Neuronal stem cell (in vitro differentiated cells): ENCODE data around the gene GIGYF1.

ENCODE experiments used
- DNase-seq: peaks from one replicate; pipeline ENCODE4 v3.0.0-alpha.2; 2013; ENCODE audit warnings: low spot score
- H2AFZ ChIP-seq: one replicate; pipeline ENCODE4 v1.6.1; 2013; ENCODE audit warnings: mild to moderate bottlenecking, low read length, inconsistent platforms
- H2AK5ac ChIP-seq: 2 replicates; pipeline ENCODE4 v1.6.1; 2013; ENCODE audit warnings: low read depth, mild to moderate bottlenecking, inconsistent platforms, low read length, moderate library complexity, mixed read lengths
- H2BK120ac ChIP-seq: 2 replicates; pipeline ENCODE4 v1.6.1; 2013; ENCODE audit warnings: low read depth, mild to moderate bottlenecking, inconsistent platforms, low read length, moderate library complexity, mixed read lengths
- H2BK12ac ChIP-seq: one replicate; pipeline ENCODE4 v1.6.1; 2013; ENCODE audit warnings: low read length, inconsistent platforms
- H2BK15ac ChIP-seq: 2 replicates; pipeline ENCODE4 v1.6.1; 2013; ENCODE audit warnings: mild to moderate bottlenecking, low read length, inconsistent platforms, mixed read lengths
- H2BK5ac ChIP-seq: one replicate; pipeline ENCODE4 v1.6.1; 2013; ENCODE audit warnings: inconsistent platforms, mild to moderate bottlenecking, low read length, moderate library complexity
- H3K14ac ChIP-seq: one replicate; pipeline ENCODE4 v1.6.1; 2013; ENCODE audit warnings: low read length, inconsistent platforms
- H3K18ac ChIP-seq: 2 replicates; pipeline ENCODE4 v1.6.1; 2013; ENCODE audit warnings: low read length, inconsistent platforms
- H3K23ac ChIP-seq: 2 replicates; pipeline ENCODE4 v1.6.1; 2013; ENCODE audit warnings: low read depth, mild to moderate bottlenecking, mixed read lengths, low read length, inconsistent platforms; ENCODE audit not compliant: poor library complexity
- H3K27ac ChIP-seq: replicated peaks from 3 replicates; pipeline ENCODE4 v1.5.1; 2013; ENCODE audit warnings: low read length, inconsistent platforms
- H3K27me3 ChIP-seq, 3 experiments: 2 replicates each; pipeline ENCODE4 v1.6.1; 2013; ENCODE audit warnings: low read length in 3 of 3, mild to moderate bottlenecking in 2 of 3, inconsistent platforms in 1 of 3, low read depth in 1 of 3, mixed read lengths in 1 of 3, moderate library complexity in 1 of 3; ENCODE audit not compliant: control insufficient read depth in 3 of 3, insufficient read depth in 3 of 3
- H3K36me3 ChIP-seq, 2 donors: replicated peaks in 1 of 2; 2 replicates each; pipeline ENCODE4 v1.6.1; 2013; ENCODE audit warnings: low read length in 2 of 2; ENCODE audit not compliant: control insufficient read depth in 2 of 2, insufficient read depth in 2 of 2
- H3K4ac ChIP-seq: 2 replicates; pipeline ENCODE4 v1.6.1; 2013; ENCODE audit warnings: inconsistent platforms, mild to moderate bottlenecking, low read length, moderate library complexity
- H3K4me1 ChIP-seq, 2 donors: 1 replicate in 1 of 2; 2 replicates in 1 of 2; pipeline ENCODE4 v1.6.1; 2013; ENCODE audit warnings: low read length in 2 of 2, low read depth in 1 of 2; ENCODE audit not compliant: control insufficient read depth in 2 of 2, insufficient read depth in 1 of 2
- H3K4me2 ChIP-seq: one replicate; pipeline ENCODE4 v1.6.1; 2013; ENCODE audit warnings: mild to moderate bottlenecking, low read length, inconsistent platforms; ENCODE audit not compliant: insufficient read depth, poor library complexity, severe bottlenecking
- H3K4me3 ChIP-seq, 2 donors: 2 replicates each; pipeline ENCODE4 v1.5.1; 2013; ENCODE audit warnings: low read length in 2 of 2, mild to moderate bottlenecking in 2 of 2, inconsistent platforms in 1 of 2, moderate library complexity in 1 of 2
- H3K79me1 ChIP-seq: one replicate; pipeline ENCODE4 v1.6.1; 2013; ENCODE audit warnings: low read depth, mild to moderate bottlenecking, inconsistent platforms, low read length, moderate library complexity
- H3K9ac ChIP-seq: one replicate; pipeline ENCODE4 v1.6.1; 2013; ENCODE audit warnings: mild to moderate bottlenecking, low read depth, low read length, inconsistent platforms; ENCODE audit not compliant: poor library complexity
- H3K9me3 ChIP-seq, 2 donors: replicated peaks in 1 of 2; 2 replicates each; pipeline versions ENCODE3 to v1.6.1; 2013; ENCODE audit warnings: low read length in 2 of 2, mild to moderate bottlenecking in 2 of 2, inconsistent platforms in 1 of 2, low read depth in 1 of 2, mixed read lengths in 1 of 2, moderate library complexity in 1 of 2; ENCODE audit not compliant: control insufficient read depth in 2 of 2, insufficient read depth in 1 of 2
- H4K8ac ChIP-seq: one replicate; pipeline ENCODE4 v1.6.1; 2013; ENCODE audit warnings: low read depth, mild to moderate bottlenecking, inconsistent platforms, low read length, moderate library complexity
- H4K91ac ChIP-seq: one replicate; pipeline ENCODE4 v1.6.1; 2013; ENCODE audit warnings: low read length, low read depth, mild to moderate bottlenecking, inconsistent platforms; ENCODE audit not compliant: poor library complexity
- WGBS, 2 donors: extraction: QIAGEN DNeasy Blood & Tissue Kit; methylation state at CpG; one replicate each; pipeline ENCODE4 v1.1.7; 2013; ENCODE audit warnings: missing lambda C conversion rate in 2 of 2, mixed read lengths in 1 of 2; ENCODE audit not compliant: insufficient read length in 2 of 2, insufficient replicate concordance in 1 of 2; ENCODE audit errors: extremely low coverage in 2 of 2; 5-methylcytosine and 5-hydroxymethylcytosine counted together

GIGYF1 gene

DNA sequence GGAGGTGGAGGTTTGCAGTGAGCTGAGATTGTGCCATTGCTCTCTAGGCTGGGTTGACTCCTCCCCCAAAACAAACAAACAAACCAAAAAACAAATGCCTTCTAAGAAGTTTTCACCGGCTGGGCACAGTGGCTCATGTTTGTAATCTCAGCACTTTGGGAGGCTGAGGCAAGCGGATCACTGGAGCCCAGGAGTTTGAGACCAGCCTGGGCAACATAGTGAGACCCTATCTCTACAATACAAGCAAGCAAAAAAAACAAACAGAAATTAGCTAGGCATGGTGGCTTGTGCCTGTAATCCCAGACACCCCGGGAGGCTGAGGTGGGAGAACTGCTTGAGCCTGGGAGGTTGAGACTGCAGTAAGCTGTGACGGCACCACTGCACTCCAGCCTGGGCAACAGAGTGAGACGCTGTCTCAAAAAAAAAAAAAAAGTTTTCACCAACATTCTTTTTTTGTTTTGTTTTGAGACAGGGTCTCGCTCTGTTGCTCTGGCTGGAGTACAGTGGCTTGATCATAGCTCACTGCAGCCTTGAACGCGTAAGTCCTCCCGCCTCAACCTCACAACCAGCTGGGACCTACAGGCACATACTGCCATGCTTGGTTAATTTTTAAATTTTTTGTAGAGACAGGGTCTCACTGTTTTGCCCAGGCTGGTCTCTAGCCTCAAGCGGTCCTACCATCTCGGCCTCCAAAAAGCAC is 38.0 kb upstream of the GIGYF1 start:
- Histone ChIP-seq H3K14ac (no peak overlapping the region), H2AFZ (no peak overlapping the region), H3K9me3 (no peaks in the 10 kb centered on the region), H2BK15ac (no peak overlapping the region), H2AK5ac (no peak overlapping the region), H3K4me2 (no peak overlapping the region), H2BK5ac (no peak overlapping the region), H3K4me3 (no peak overlapping the region), H3K4ac (no peak overlapping the region), H3K79me1 (no peaks in the 10 kb centered on the region), H2BK120ac (no peak overlapping the region), H3K27ac (no peak overlapping the region), H3K23ac (no peak overlapping the region), H3K18ac (no peak overlapping the region), H3K4me1 (no peaks in the 10 kb centered on the region), H3K36me3 (no peaks in the 10 kb centered on the region), H3K27me3 (peaks cover 0 to 13% (median 0%) of the 10 kb centered on the region in 3 experiments), H2BK12ac (no peak overlapping the region), H4K8ac (no peak overlapping the region), H3K9ac (no peak overlapping the region), H4K91ac (no peak overlapping the region)
- DNase-seq, result no peak
- no CpG with 5 or more reads among the region's 11 CpGs for WGBS, 2 donors

DNA sequence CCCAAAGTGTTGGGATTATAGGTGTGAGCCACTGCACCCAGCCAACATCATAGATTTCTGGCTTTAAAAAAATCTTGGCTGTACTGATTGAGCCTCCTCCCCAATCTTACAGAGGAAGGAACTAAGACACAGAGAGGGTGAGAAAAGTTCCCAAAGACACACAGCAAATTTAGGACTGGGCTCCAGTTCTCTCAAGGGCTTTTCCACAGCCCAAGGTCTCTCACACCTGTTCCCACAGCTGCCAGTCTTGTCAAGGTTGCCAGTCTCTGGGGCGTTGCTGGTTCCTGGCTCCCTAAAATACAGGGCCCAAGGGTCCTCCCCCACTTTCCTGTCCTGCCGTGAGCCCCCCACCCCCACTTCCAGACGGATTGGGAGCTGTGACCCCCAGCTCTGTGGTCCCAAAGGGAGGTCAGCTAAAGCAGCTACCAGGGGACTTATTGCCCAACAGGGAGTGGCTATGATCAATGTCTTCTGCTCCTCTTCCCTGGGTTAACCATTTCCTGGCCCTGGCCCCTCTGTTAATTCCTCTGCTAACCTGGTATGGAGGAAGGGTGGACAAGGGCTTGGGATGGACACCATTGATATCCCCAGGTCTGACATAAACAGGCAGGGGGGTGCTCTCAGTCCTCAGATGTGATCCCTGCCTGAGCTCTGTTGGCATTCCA is 36.2 kb upstream of the GIGYF1 start:
- H2AK5ac ChIP-seq, result no peak overlapping the region
- H2BK15ac ChIP-seq, result no peak overlapping the region
- H4K91ac ChIP-seq, result no peak overlapping the region
- no peak overlapping the region for H3K4me2 ChIP-seq
- H3K4me3 ChIP-seq, result no peak overlapping the region
- no peaks in the 10 kb centered on the region for H3K9me3 ChIP-seq
- H3K27ac ChIP-seq, result no peak overlapping the region
- H3K14ac ChIP-seq, result no peak overlapping the region
- H2AFZ ChIP-seq, result no peak overlapping the region
- no peak overlapping the region for H2BK12ac ChIP-seq
- DNase-seq, result no peak
- H3K79me1 ChIP-seq, result no peaks in the 10 kb centered on the region
- H3K36me3 ChIP-seq, result no peaks in the 10 kb centered on the region
- H3K27me3 ChIP-seq, result peaks cover 0 to 13% (median 0%) of the 10 kb centered on the region in 3 experiments
- H2BK120ac ChIP-seq, result no peak overlapping the region
- no peak overlapping the region for H2BK5ac ChIP-seq
- no peak overlapping the region for H3K4ac ChIP-seq
- H3K9ac ChIP-seq, result no peak overlapping the region
- H3K23ac ChIP-seq, result no peak overlapping the region
- WGBS, 2 donors, result no CpG with 5 or more reads among the region's 3 CpGs
- H3K4me1 ChIP-seq, result no peaks in the 10 kb centered on the region
- H3K18ac ChIP-seq, result no peak overlapping the region
- H4K8ac ChIP-seq, result no peak overlapping the region

DNA sequence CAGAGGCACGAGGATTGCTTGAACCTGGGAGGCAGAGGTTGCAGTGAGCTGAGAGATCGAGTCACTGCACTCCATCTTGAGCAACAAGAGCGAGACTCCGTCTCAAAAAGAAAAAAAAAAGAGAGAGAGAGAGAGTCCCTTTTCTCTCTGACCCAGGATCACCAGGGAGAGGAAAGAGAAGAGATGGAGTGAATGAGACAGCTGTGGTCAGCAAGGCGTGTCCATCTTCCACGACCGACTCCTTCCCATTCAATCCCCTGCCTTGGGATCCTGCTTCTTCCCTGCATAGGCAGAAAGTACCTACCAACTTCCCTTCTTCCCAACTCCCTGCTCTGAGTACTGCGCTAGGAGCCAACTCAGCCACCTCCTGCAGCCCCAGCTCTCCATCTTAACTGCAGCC is 34.1 kb upstream of the GIGYF1 start:
- no peak for DNase-seq

DNA sequence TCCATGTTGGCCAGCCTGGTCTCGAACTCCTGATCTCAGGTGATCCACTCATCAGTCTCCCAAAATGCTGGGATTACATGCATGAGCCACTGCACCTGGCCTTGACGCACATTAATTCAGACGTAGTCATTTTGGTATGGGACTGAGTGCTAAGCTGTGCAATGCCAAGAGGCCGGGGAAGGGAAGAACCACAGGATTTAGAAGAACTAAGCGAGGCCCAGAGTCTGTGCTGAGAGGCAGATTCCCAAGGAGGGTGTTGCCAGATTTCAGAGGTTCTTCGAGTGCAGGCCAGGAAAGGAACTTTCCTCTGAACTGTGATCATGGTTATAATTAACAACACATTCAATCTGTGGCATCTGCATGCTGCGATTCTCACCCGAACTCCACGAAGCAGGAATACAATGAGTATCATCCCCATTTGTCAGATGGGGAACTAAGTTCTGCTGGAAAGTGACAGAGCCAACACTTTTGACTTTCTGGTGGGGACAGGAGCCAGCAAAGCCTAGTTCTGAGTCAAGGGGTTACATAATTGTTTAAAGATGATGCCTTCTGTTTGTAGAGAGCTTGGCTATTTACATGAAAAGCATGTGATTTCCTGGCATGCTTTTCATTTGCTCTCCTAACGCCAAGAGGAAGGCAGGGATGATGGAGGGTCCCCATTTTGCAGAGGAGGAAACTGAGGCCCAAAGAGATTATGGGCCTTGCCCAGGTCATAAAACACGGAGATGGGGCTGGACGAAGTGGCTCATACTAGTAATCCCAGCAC is 33.1 kb upstream of the GIGYF1 start:
- Histone ChIP-seq H3K18ac (no peak overlapping the region), H2AFZ (no peak overlapping the region), H3K4me1 (peaks cover 0 to 3% of the 10 kb centered on the region in 2 donors), H4K8ac (no peak overlapping the region), H3K79me1 (no peaks in the 10 kb centered on the region), H4K91ac (no peak overlapping the region), H2BK5ac (no peak overlapping the region), H3K4ac (no peak overlapping the region), H3K4me3 (no peak overlapping the region), H3K14ac (no peak overlapping the region), H2BK15ac (no peak overlapping the region), H3K27me3 (peaks cover 0 to 39% (median 6%) of the 10 kb centered on the region in 3 experiments), H2AK5ac (no peak overlapping the region), H2BK12ac (no peak overlapping the region), H3K27ac (no peak overlapping the region), H3K23ac (no peak overlapping the region), H3K4me2 (no peak overlapping the region), H2BK120ac (no peak overlapping the region), H3K9me3 (no peaks in the 10 kb centered on the region), H3K9ac (no peak overlapping the region), H3K36me3 (no peaks in the 10 kb centered on the region)
- WGBS, 2 donors, result no CpG with 5 or more reads among the region's 12 CpGs
- no peak for DNase-seq

More for the DNA sequence above, 34.1 kb upstream of the GIGYF1 start:
- no peak overlapping the region for H3K18ac ChIP-seq
- H3K27ac ChIP-seq, result no peak overlapping the region
- no peaks in the 10 kb centered on the region for H3K79me1 ChIP-seq
- H3K23ac ChIP-seq, result no peak overlapping the region
- H3K4me1 ChIP-seq, result peaks cover 0 to 3% of the 10 kb centered on the region in 2 donors
- H3K4ac ChIP-seq, result no peak overlapping the region
- no peak overlapping the region for H2BK5ac ChIP-seq
- H3K9me3 ChIP-seq, result no peaks in the 10 kb centered on the region
- no peak overlapping the region for H3K9ac ChIP-seq
- no peak overlapping the region for H2BK12ac ChIP-seq
- H2AFZ ChIP-seq, result no peak overlapping the region
- no peak overlapping the region for H4K91ac ChIP-seq
- H2BK120ac ChIP-seq, result no peak overlapping the region
- H2BK15ac ChIP-seq, result no peak overlapping the region
- no peak overlapping the region for H3K4me2 ChIP-seq
- WGBS, 2 donors, result no CpG with 5 or more reads among the region's 8 CpGs
- no peak overlapping the region for H2AK5ac ChIP-seq
- H3K27me3 ChIP-seq, result peaks cover 0 to 29% (median under 1%) of the 10 kb centered on the region in 3 experiments
- no peaks in the 10 kb centered on the region for H3K36me3 ChIP-seq
- H3K4me3 ChIP-seq, result no peak overlapping the region
- H3K14ac ChIP-seq, result no peak overlapping the region
- H4K8ac ChIP-seq, result no peak overlapping the region
